Activated gamma-delta T cell treated with anti-CD3 and anti-CD28 coated beads, Interleukin-2, amount 50 U/mL, for 16 hours (primary cell): ENCODE data around the gene ZNF213.
A peak's percentile ranks its signal among the peaks of the same experiment; 100 is the strongest.
"Not testable (repeated sequence)": the region's sequence is repeated elsewhere in the genome, so short reads cannot be mapped to it uniquely, and the experiment has no call there.

ENCODE experiments used
- DNase-seq: peaks from one replicate; pipeline ENCODE4 v3.0.0-alpha.2; 2020; ENCODE audit warnings: low read depth

ZNF213 gene

GRCh38 chr16:3148256-3149192 is 13.7 kb downstream of the ZNF213 start:
- DNase-seq, result no peak

- no peak for DNase-seq
These were observed 14.3 kb downstream of the ZNF213 start for GRCh38 chr16:3149193-3149530.

GRCh38 chr16:3149630-3150345 is 15.0 kb downstream of the ZNF213 start:
- no peak for DNase-seq

DNA sequence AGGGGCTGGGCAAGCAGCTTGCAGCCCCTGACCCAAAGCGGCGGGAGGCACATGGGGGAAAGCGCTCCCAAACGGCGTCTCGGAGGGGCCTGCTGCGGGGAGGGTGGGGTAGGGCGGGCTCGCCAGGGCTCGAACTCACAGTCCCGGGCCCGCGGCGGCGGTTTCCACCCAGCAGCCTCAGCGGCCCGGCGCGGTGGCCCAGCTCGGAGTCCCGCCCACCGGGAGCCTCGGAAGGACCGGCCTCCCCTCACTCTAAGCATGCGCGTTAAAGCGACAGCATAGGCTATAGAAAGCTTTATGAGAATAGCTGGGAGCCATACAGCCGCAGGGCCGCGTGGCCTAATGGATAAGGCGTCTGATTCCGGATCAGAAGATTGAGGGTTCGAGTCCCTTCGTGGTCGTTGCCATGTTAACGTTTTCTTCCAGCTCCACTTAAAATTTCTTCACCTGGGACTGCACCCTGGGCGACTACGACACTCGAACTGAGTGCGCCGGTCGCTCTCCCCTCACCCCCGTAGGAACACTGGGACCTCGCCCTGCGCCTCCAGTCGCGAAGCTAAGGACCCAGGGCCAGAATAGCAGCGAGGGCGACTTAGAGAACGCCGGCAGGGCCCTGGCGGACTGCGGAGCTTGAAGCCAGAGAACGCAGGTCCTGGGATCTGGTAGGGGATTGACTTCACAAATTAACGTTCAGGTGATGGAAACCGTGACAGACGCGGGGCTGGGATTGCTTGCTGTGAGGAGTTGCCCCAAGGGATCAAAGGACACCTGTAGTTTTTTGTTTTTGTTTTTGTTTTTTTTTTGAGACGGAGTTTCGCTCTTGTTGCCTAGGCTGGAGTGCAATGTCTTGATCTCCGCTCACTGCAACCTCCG is 15.8 kb downstream of the ZNF213 start:
- peak; percentile 97 for DNase-seq

GRCh38 chr16:3152027-3152276 is 17.1 kb downstream of the ZNF213 start:
- no peak for DNase-seq

DNA sequence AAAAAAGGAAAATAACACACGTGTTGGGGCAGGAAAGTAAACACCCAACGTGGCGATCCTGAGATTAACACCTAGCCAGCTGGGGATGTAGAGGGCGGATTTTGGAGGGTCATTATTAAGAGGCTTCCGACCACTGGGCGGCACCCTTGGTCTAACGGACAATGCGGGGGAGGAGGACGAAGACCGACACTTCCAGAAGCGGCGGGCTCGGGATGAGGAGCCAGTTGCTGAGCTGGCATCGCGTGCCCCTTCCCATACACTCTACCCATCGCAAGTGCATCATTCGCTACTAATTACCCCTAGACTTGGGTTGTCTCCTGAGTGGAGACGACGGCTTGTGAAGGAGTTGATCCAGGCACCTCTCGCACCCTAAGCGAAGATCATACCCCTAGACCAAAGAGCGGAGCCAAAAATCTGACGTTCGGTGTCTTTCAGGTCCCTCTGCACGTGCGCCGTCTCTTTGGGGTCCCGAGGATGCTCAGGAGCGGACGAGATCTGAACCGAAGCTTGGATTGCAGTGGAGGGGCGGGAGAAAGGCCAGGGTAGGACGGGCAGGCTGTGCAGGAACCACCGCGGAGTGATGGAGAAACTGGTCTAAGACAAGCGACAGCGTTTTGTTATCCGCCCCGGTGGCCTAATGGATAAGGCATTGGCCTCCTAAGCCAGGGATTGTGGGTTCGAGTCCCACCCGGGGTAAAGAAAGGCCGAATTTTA is 17.6 kb downstream of the ZNF213 start:
- peak; percentile 71 for DNase-seq

GRCh38 chr16:3152991-3153368 is 18.2 kb downstream of the ZNF213 start:
- no peak for DNase-seq

DNA sequence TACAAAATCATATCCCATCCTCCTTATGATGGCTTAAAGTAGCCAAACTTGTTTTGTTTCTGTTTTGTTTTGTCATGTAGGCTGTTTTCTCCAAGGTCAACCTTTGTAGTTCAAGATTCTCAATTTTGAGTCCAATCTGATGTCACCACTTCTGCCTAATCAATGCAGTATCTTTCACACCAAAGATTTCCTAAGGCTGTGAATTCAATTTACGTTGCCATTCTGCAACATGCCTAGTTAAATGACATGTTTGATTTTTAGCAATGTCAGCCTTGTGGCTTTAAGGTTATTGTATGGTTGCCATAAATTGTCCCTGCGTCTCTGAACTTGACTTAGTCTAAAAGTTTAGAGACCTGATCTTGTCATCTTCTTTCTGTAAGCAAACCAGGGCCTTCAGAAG is 20.4 kb downstream of the ZNF213 start:
- DNase-seq, result no peak

GRCh38 chr16:3155972-3156371 is 21.1 kb downstream of the ZNF213 start:
- no peak for DNase-seq

DNA sequence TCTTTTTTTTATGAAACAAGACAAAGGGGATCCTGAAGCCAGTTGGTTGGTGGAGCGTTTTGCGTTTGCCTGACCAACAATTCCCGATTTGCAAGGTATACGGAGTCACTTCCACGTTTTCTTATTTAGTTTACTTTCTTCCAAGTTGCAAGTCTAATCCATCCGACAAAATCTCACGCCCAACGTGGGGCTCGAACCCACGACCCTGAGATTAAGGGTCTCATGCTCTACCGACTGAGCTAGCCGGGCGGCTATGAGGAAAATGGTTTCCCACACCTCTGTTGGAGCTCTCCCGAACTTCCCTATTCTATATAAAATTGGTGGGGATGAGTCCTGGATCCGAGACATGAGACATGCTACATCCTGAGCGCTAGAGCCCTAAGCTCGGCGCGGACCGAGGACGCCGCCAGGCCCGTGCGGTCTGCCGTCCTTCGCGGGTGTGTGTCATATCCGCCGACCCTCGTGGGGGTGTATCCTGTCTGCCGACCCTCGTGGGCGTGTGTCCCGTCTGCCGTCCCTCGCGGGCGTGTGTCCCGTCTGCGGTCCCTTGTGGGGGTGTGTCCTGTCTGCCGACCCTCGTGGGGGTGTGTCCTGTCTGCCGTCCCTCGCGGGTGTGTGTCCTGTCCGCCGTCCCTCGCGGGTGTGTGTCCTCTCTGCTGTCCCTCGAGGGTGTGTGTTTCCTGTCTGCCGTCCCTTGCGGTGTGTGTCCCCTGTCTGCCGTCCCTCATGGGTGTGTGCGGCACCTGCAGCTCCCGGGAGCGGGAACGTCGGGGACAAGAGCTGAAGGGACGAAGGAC is 22.6 kb downstream of the ZNF213 start:
- peak; percentile 46 for DNase-seq

- DNase-seq, result no peak
These were observed 23.2 kb downstream of the ZNF213 start for GRCh38 chr16:3158026-3158509.

DNA sequence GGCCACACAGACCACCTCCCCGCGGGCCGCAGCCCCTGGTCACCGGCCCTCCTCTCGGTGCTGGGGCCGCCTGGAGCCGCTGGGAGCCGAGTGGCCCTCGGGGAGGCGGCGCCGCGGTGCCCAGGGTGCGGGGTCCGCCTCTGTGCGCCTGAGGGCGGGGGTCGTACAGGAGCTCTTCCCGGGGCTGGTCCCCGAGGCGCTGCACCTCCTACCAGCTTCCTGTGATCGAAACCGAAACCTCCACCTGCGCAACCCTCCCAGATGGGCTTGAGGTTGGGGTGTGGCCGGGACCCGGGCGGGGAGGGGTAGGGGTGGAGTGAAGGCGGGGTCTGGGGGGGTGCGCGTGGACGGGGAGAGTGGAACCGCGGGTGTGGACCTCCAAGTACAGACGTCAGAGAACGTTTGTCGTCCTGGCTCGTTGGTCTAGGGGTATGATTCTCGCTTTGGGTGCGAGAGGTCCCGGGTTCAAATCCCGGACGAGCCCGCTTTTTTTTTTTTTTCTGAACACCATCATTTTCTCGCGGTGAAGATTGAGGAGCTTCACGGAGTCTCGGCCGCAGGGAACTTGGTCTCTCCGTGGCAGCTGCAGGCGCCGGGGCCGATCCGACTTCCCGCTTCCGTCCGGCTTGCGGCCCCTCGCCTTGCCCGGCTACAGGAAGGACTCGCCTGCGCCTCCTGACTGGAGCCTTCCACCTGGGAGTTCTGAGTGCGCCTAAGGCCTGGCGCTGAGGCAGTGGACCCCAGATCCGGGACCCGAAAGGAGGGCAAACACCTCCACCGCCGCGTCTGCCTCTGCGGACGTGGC is 23.9 kb downstream of the ZNF213 start:
- peak; percentile 93 for DNase-seq

DNA sequence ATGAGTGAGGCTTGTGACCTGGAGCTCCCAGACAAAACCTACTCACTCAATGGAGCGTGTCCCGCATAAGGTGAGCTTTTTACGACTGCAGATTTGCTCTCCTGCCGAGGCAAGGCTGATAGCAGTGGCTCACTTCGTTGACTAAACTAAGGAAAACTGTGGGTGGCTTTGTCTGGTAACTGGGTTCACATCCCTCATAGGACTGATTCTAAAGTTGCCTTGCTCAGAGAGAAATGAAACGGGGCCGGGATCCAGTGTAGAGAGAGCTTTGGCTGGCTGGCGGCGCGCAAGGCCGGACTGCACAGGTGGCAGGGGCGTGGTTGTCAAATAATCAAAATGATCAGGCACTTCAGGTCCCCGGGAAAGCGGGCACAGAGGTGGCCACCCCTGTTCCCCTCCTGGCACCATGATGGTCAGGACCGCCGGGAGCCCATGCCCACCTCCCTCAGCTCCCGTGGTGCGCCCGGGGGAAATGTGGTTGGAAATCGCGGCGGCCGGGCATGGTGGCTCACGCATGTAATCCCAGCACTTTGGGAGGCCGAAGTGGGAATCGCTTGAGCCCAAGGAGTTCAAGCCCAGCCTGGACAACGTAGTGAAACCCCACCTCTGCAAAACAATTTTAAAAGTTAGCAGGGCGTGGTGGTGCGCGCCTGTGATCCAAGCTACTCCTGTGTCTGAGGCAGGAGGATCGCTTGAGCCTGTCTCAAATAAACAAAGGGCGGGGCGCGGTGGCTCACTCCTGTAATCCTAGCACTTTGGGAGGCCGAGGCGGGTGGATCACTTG is 26.6 kb downstream of the ZNF213 start:
- no peak for DNase-seq

GRCh38 chr16:3164121-3164991 is 29.5 kb downstream of the ZNF213 start:
- no peak for DNase-seq

GRCh38 chr16:3165111-3165822 is 30.4 kb downstream of the ZNF213 start:
- no peak for DNase-seq

GRCh38 chr16:3166505-3166886 is 31.7 kb downstream of the ZNF213 start:
- no peak for DNase-seq

DNA sequence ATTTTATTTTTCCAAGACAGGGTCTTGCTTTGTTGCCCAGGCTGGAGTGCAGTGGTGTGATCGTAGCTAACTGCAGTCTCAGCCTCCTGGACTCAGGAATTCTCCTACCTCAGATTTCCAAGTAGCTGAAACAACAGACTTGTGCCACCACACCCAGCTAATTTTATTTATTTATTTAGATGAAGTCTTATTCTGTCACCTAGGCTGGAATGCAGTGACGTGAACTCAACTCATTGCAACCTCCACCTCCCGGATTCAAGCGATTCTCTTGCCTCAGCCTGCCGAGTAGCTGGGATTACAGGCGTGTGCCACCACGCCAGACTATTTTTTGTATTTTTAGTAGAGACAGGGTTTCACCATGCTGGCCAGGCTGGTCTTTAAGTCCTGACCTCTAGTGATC is 33.9 kb downstream of the ZNF213 start:
- not testable (repeated sequence) for DNase-seq
